H1 (cell line): ENCODE data around the gene CCDC40. TPM values are rescaled to one million over a fixed set of nuclear protein-coding genes. Genes with fewer than 3 reads are reported as not detected.

Experiments used
- CTCF ChIA-PET: fragments of 300-600 bp; sonication (Branson Sonifier 250); formaldehyde crosslinking; loops from one replicate; lab custom pipeline; 2021; ENCODE audit not compliant: partially characterized antibody; lab: Charles Lee
- POLR2A ChIA-PET: fragments of 300-600 bp; sonication (Branson Sonifier 250); formaldehyde crosslinking; loops from one replicate; lab custom pipeline; 2021; ENCODE audit warnings: inconsistent platforms; ENCODE audit not compliant: partially characterized antibody; lab: Charles Lee
- DNase-seq, 2 experiments: peaks; one replicate each; pipeline versions ENCODE4 v3.0.0 to v3.0.0-alpha.2; 2010 to 2022; ENCODE audit warnings: low spot score in 2 of 2, low read depth in 1 of 2, mixed read lengths in 1 of 2
- FAIRE-seq: peaks from 2 replicates; lab custom pipeline; 2011; peaks lifted over from hg19 to GRCh38; lab: Jason Lieb, UNC
- H2AFZ ChIP-seq: 2 replicates; pipeline ENCODE4 v1.8.1; 2012; ENCODE audit warnings: low read length, inconsistent platforms
- H2AK5ac ChIP-seq: 2 replicates; pipeline ENCODE4 v1.6.1; 2013; ENCODE audit warnings: low read depth, low read length
- H2BK120ac ChIP-seq: replicated peaks from 2 replicates; pipeline ENCODE3; 2013; ENCODE audit warnings: low read depth, low read length, inconsistent platforms
- H2BK12ac ChIP-seq: 2 replicates; pipeline ENCODE4 v1.6.1; 2013; ENCODE audit warnings: low read depth, low read length
- H2BK15ac ChIP-seq: 2 replicates; pipeline ENCODE4 v1.6.1; 2013; ENCODE audit warnings: low read length
- H2BK20ac ChIP-seq: 2 replicates; pipeline ENCODE4 v1.6.1; 2013; ENCODE audit warnings: low read length
- H2BK5ac ChIP-seq: 2 replicates; pipeline ENCODE4 v1.6.1; 2013; ENCODE audit warnings: low read depth, low read length
- H3K14ac ChIP-seq: 2 replicates; pipeline ENCODE4 v1.6.1; 2013; ENCODE audit warnings: inconsistent platforms; ENCODE audit not compliant: insufficient read length
- H3K18ac ChIP-seq: 2 replicates; pipeline ENCODE4 v1.6.1; 2013; ENCODE audit warnings: low read length; ENCODE audit errors: extremely low read depth
- H3K23ac ChIP-seq: 2 replicates; pipeline ENCODE4 v1.6.1; 2013; ENCODE audit warnings: inconsistent platforms; ENCODE audit not compliant: insufficient read length
- H3K23me2 ChIP-seq: 2 replicates; pipeline ENCODE4 v1.6.1; 2013; ENCODE audit warnings: low read depth, low read length
- H3K27ac ChIP-seq: 2 replicates; pipeline ENCODE4 v1.6.1; 2011; ENCODE audit warnings: low read depth, low read length, inconsistent platforms
- H3K27me3 ChIP-seq, 4 experiments: replicated peaks in 1 of 4; 1 replicate in 1 of 4; 2 replicates in 3 of 4; pipeline versions ENCODE4 v1.6.1 to v1.8.1; 2011 to 2013; ENCODE audit warnings: low read length in 3 of 4, mild to moderate bottlenecking in 3 of 4, inconsistent platforms in 2 of 4, mixed read lengths in 2 of 4, moderate library complexity in 1 of 4; ENCODE audit not compliant: control insufficient read depth in 3 of 4, insufficient read depth in 3 of 4; ENCODE audit errors: extremely low read depth in 1 of 4
- H3K36me3 ChIP-seq, 4 experiments: 2 replicates each; pipeline versions ENCODE4 v1.6.1 to v1.8.1; 2011 to 2013; ENCODE audit warnings: mild to moderate bottlenecking in 4 of 4, low read length in 3 of 4, moderate library complexity in 2 of 4, control low read depth in 1 of 4, inconsistent platforms in 1 of 4; ENCODE audit not compliant: insufficient read depth in 4 of 4, control insufficient read depth in 2 of 4
- H3K4ac ChIP-seq: replicated peaks from 2 replicates; pipeline ENCODE3; 2013; ENCODE audit warnings: low read length, low read depth, mixed read lengths, inconsistent platforms; ENCODE audit not compliant: insufficient read length
- H3K4me1 ChIP-seq, 4 experiments: replicated peaks in 1 of 4; 1 replicate in 1 of 4; 2 replicates in 3 of 4; pipeline versions ENCODE4 v1.6.1 to v1.8.1; 2011 to 2013; ENCODE audit warnings: low read length in 3 of 4, inconsistent platforms in 2 of 4, mixed read lengths in 1 of 4; ENCODE audit not compliant: insufficient read depth in 4 of 4, control insufficient read depth in 3 of 4
- H3K4me2 ChIP-seq, 2 experiments: 2 replicates each; pipeline versions ENCODE4 v1.6.1 to v1.8.1; 2011 to 2013; ENCODE audit warnings: low read depth in 2 of 2, low read length in 2 of 2, control low read depth in 1 of 2, inconsistent platforms in 1 of 2, mild to moderate bottlenecking in 1 of 2; ENCODE audit not compliant: insufficient read depth in 1 of 2
- H3K4me3 ChIP-seq, 4 experiments: fragments of 200-600, 300-600 bp in 1 of 4; sonication (generic), shearing (Covaris generic), sonication (Bioruptor Twin) in 1 of 4; 2 replicates each; pipeline versions ENCODE4 v1.5.1 to v1.8.1; 2011 to 2016; ENCODE audit warnings: low read length in 4 of 4, low read depth in 3 of 4, control low read depth in 2 of 4, inconsistent platforms in 2 of 4, mild to moderate bottlenecking in 2 of 4, mixed read lengths in 1 of 4, moderate library complexity in 1 of 4; ENCODE audit not compliant: insufficient read depth in 2 of 4; ENCODE audit errors: extremely low read depth in 1 of 4
- H3K56ac ChIP-seq: replicated peaks from 2 replicates; pipeline ENCODE3; 2013; ENCODE audit warnings: low read depth, mild to moderate bottlenecking, mixed read lengths, low read length, inconsistent platforms; ENCODE audit not compliant: insufficient read length
- H3K79me1 ChIP-seq: 2 replicates; pipeline ENCODE4 v1.6.1; 2013; ENCODE audit warnings: low read depth, low read length, control low read depth
- H3K79me2 ChIP-seq, 2 experiments: 2 replicates each; pipeline versions ENCODE4 v1.6.1 to v1.8.1; 2012 to 2013; ENCODE audit warnings: low read length in 2 of 2, mild to moderate bottlenecking in 2 of 2, inconsistent platforms in 1 of 2; ENCODE audit not compliant: insufficient read depth in 2 of 2, control insufficient read depth in 1 of 2
- H3K9ac ChIP-seq, 4 experiments: replicated peaks in 1 of 4; 1 replicate in 1 of 4; 2 replicates in 3 of 4; pipeline versions ENCODE4 v1.6.1 to v1.8.1; 2011 to 2013; ENCODE audit warnings: low read depth in 3 of 4, low read length in 3 of 4, control low read depth in 2 of 4, mild to moderate bottlenecking in 2 of 4, moderate library complexity in 2 of 4, inconsistent platforms in 1 of 4; ENCODE audit errors: extremely low read depth in 1 of 4
- H3K9me3 ChIP-seq, 2 experiments: 2 replicates each; pipeline versions ENCODE4 v1.6.1 to v1.8.1; 2012 to 2013; ENCODE audit warnings: mild to moderate bottlenecking in 2 of 2, moderate library complexity in 2 of 2, control low read depth in 1 of 2, inconsistent platforms in 1 of 2, low read depth in 1 of 2, low read length in 1 of 2, mixed read lengths in 1 of 2; ENCODE audit not compliant: insufficient read depth in 2 of 2
- H4K20me1 ChIP-seq, 2 experiments: replicated peaks in 1 of 2; 2 replicates each; pipeline versions ENCODE3 to v1.8.1; 2011 to 2013; ENCODE audit warnings: inconsistent platforms in 2 of 2, low read length in 2 of 2, mild to moderate bottlenecking in 1 of 2; ENCODE audit not compliant: insufficient read depth in 2 of 2, control insufficient read depth in 1 of 2
- H4K5ac ChIP-seq: 2 replicates; pipeline ENCODE4 v1.6.1; 2013; ENCODE audit warnings: low read length, low read depth, mixed read lengths, inconsistent platforms; ENCODE audit not compliant: insufficient read length
- H4K8ac ChIP-seq: 2 replicates; pipeline ENCODE4 v1.8.0; 2013; ENCODE audit warnings: mild to moderate bottlenecking, moderate library complexity, low read length, inconsistent platforms; ENCODE audit not compliant: insufficient read depth; ENCODE audit errors: extremely low read depth
- H4K91ac ChIP-seq: replicated peaks from 2 replicates; pipeline ENCODE3; 2013; ENCODE audit warnings: low read length, mixed read lengths, inconsistent platforms; ENCODE audit not compliant: insufficient read length
- BACH1 ChIP-seq: IDR thresholded peaks from 2 replicates; pipeline ENCODE4 v1.6.1; 2012; ENCODE audit warnings: low read length, improper control_type of control experiment
- CTCF ChIP-seq, 3 experiments: IDR thresholded peaks; 1 replicate in 2 of 3; 2 replicates in 1 of 3; pipeline versions ENCODE4 v1.5.1 to v1.6.1; 2011; ENCODE audit warnings: low read length in 3 of 3, mild to moderate bottlenecking in 3 of 3, inconsistent platforms in 2 of 3, low read depth in 1 of 3, moderate library complexity in 1 of 3; ENCODE audit not compliant: insufficient read depth in 1 of 3; ENCODE audit errors: control extremely low read depth in 1 of 3
- E2F6 ChIP-seq: IDR thresholded peaks from 2 replicates; pipeline ENCODE4 v1.6.1; 2012; ENCODE audit warnings: inconsistent platforms
- POLR2A ChIP-seq, 2 experiments: IDR thresholded peaks; 1 replicate in 1 of 2; 2 replicates in 1 of 2; pipeline ENCODE4 v1.6.1; 2011; ENCODE audit warnings: low read depth in 2 of 2, low read length in 2 of 2, mild to moderate bottlenecking in 2 of 2; ENCODE audit errors: control extremely low read depth in 1 of 2
- SIX5 ChIP-seq: IDR thresholded peaks from 2 replicates; pipeline ENCODE4 v1.6.1; 2011; ENCODE audit warnings: mild to moderate bottlenecking, low read depth, low read length
- SP2 ChIP-seq: IDR thresholded peaks from 2 replicates; pipeline ENCODE4 v1.6.1; 2012; ENCODE audit warnings: mild to moderate bottlenecking, low read length, inconsistent platforms
- WGBS, 2 experiments: shearing (Covaris generic) in 1 of 2; methylation state at CpG; one replicate each; pipeline versions ENCODE4 v1.1.6 to v1.1.7; 2013 to 2015; ENCODE audit warnings: low lambda C conversion rate in 2 of 2, mixed read lengths in 2 of 2, inconsistent platforms in 1 of 2, low coverage in 1 of 2, missing lambda C conversion rate in 1 of 2; ENCODE audit not compliant: insufficient replicate concordance in 2 of 2, insufficient coverage in 1 of 2, insufficient read length in 1 of 2; ENCODE audit errors: extremely low coverage in 1 of 2, missing lambda C conversion rate in 1 of 2; 5-methylcytosine and 5-hydroxymethylcytosine counted together
- long read RNA-seq, 2 experiments: library from RNA in 1 of 2; library from capped mRNA in 1 of 2; stranded (forward); transcript quantifications; one replicate each; pipeline ENCODE4 v2.0.0, GENCODE V29; 2021; ENCODE audit warnings: inconsistent platforms in 1 of 2
- polyA minus RNA-seq, 3 experiments: library from RNA; depleted of rRNA, polyadenylated mRNA; stranded (reverse); fragments of >200 nt; gene quantifications; 1 replicate in 2 of 3; 2 replicates in 1 of 3; pipeline ENCODE4 v1.2.3, GENCODE V29; 2011
- polyA plus RNA-seq, 7 experiments: library from polyadenylated mRNA; depleted of rRNA in 3 of 7; stranded (reverse) in 5 of 7; unstranded in 2 of 7; fragments of >200 nt in 5 of 7; fragments of 200-250 nt in 2 of 7; gene quantifications; 1 replicate in 5 of 7; 2 replicates in 1 of 7; 4 replicates in 1 of 7; pipeline versions ENCODE4 v1.2.1 to v1.2.3, GENCODE V29; 2011 to 2013; ENCODE audit warnings: missing spikeins in 2 of 7, mixed read lengths in 2 of 7
- total RNA-seq: library from RNA; stranded (reverse); fragmentation: NEBNext Ultra II Directional; extraction: Animal tissue kit (Norgen Biotek cat#: 25700); gene quantifications from 2 replicates; pipeline ENCODE4 v1.2.1, GENCODE V29; 2021

Gene CCDC40
- 11.5 and 11.6 TPM in 2 replicates for total RNA-seq
- polyA plus RNA-seq (2011; rRNA removed) = 4.1 and 4.8 TPM in 2 replicates
- 6.4 TPM for polyA plus RNA-seq (2011; cell fraction: cytosol; rRNA removed)
- polyA plus RNA-seq (2011; cell fraction: nucleus; rRNA removed) = 11.8 TPM
- polyA plus RNA-seq (2012, experiment 1 of 2) = 8.1 to 15.2 TPM (median 9.5 TPM) in 4 replicates
- 3.3 TPM for polyA plus RNA-seq (2012, experiment 2 of 2)
- polyA plus RNA-seq (2013, experiment 1 of 2) = 3.0 TPM
- polyA plus RNA-seq (2013, experiment 2 of 2) = 2.9 TPM
- 3.7 and 4.0 TPM in 2 replicates for polyA minus RNA-seq (2011; rRNA and poly(A)+ RNA removed)
- polyA minus RNA-seq (2011; cell fraction: cytosol; rRNA and poly(A)+ RNA removed) = 8.0 TPM
- polyA minus RNA-seq (2011; cell fraction: nucleus; rRNA and poly(A)+ RNA removed) = 3.8 TPM
- long read RNA-seq, experiment 1, partial matches to known transcripts = 0 of 2 reads
- long read RNA-seq, experiment 1, other reads (novel, unspliced or antisense) = 2 of 2 reads
- long read RNA-seq, experiment 2, partial matches to known transcripts = 0 of 1 reads
- long read RNA-seq, experiment 2, other reads (novel, unspliced or antisense) = 1 of 1 reads

- peak in 1 of 2 experiments; percentile 91 for DNase-seq
- POLR2A ChIA-PET = interaction anchor here (2.7 kb wide), 1 partner anchor 10 kb away, joined by 15 read pairs; no protein-coding TSS in a partner anchor
- H3K27me3 ChIP-seq = no peaks in the 10 kb centered on the region
- H2BK15ac ChIP-seq = no peak within 1 kb of the TSS; the same call in 1 of the 2 replicates
- H3K14ac ChIP-seq = no peak within 1 kb of the TSS
- peak within 1 kb of the TSS; percentile 80; the same call in 1 of the 2 replicates for H2AFZ ChIP-seq
- CTCF ChIA-PET = no interaction called here
- no peak for FAIRE-seq
- no peak within 1 kb of the TSS for H2BK20ac ChIP-seq
- H3K9ac ChIP-seq = peak within 1 kb of the TSS; percentile 80 to 92 (median 89)
- peaks cover 16 to 20% of the 10 kb centered on the region in 2 experiments for H4K20me1 ChIP-seq
- H2BK12ac ChIP-seq = peak within 1 kb of the TSS; percentile 50; the same call in 1 of the 2 replicates
- peaks cover 8 to 40% of the 10 kb centered on the region in 2 experiments for H3K79me2 ChIP-seq
- H3K23me2 ChIP-seq = peaks cover 2% of the 10 kb centered on the region; the same call in 1 of the 2 replicates
- peak within 1 kb of the TSS; percentile 78; the same call in 1 of the 2 replicates for H2BK5ac ChIP-seq
- H3K36me3 ChIP-seq = no peaks in the 10 kb centered on the region; a peak in 1 of 8 replicates
- H3K4me2 ChIP-seq = peak within 1 kb of the TSS; percentile 68 to 85
- H2BK120ac ChIP-seq = no peak within 1 kb of the TSS
- H3K23ac ChIP-seq = no peak within 1 kb of the TSS
- peak within 1 kb of the TSS; percentile 91 for H4K91ac ChIP-seq
- H3K4me3 ChIP-seq = peak within 1 kb of the TSS; percentile 61 to 89 (median 78)
- peak within 1 kb of the TSS; percentile 95 for H3K18ac ChIP-seq
- peaks cover 0 to 3% (median 1%) of the 10 kb centered on the region in 4 experiments; a peak in 3 of 7 replicates for H3K4me1 ChIP-seq
- H3K4ac ChIP-seq = peak within 1 kb of the TSS; percentile 75
- H2AK5ac ChIP-seq = no peak within 1 kb of the TSS
- H3K27ac ChIP-seq = peak within 1 kb of the TSS; percentile 87
- H3K56ac ChIP-seq = peak within 1 kb of the TSS; percentile 52
- no peaks in the 10 kb centered on the region for H3K9me3 ChIP-seq
- peak within 1 kb of the TSS; percentile 83 for H4K5ac ChIP-seq
- 1% methylated on average over 23 of the region's 89 CpGs; no CpG with 5 or more reads in 1 of the 2 experiments for WGBS, 2 experiments
- peaks cover 18% of the 10 kb centered on the region for H3K79me1 ChIP-seq
- H4K8ac ChIP-seq = peak within 1 kb of the TSS; percentile 94
- TF ChIP-seq POLR2A (IDR thresholded peaks at IDR 0.05; ENCODE audit: control extremely low read depth in 1 of 2, low read depth in 2 of 2, low read length in 2 of 2) (peak; percentile 50 to 86), SIX5 (no peak), CTCF (IDR thresholded peaks at IDR 0.05; ENCODE audit: control extremely low read depth in 1 of 3, insufficient read depth in 1 of 3, low read depth in 1 of 3, low read length in 3 of 3) (no peak), E2F6 (no peak), SP2 (no peak), BACH1 (0 out of 2 replicates have a peak, but pooled peaks have one; percentile 12)
These were observed at the start of gene CCDC40 for GRCh38 chr17:80035937-80036714. TSS of gene CCDC40 (plus strand) at chr17:80036642. CDS start at chr17:80036663, 21 bp downstream.
